IMR-90 (cell line): Measurements from ENCODE around the gene FLT1. TPM values are rescaled to one million over a fixed set of nuclear protein-coding genes. Genes with fewer than 3 reads are reported as not detected.

ENCODE experiments used
- ATAC-seq: fragments of 200-7000 bp; cut with Tn5 transposase; 2 replicates; pipeline ENCODE4 v1.9.1; 2020; ENCODE audit warnings: low read depth, mild to moderate bottlenecking, moderate library complexity
- BruUV-seq: library from RNA; stranded (reverse); fragments of 400-500 nt; replicated peaks from 2 replicates; lab custom pipeline; 2021; lab: Mats Ljungman, UMichigan
- CTCF ChIA-PET: fragments of 300-600 bp; formaldehyde crosslinking; extraction: SDS; loops from one replicate; lab custom pipeline; 2021; ENCODE audit warnings: antibody characterized with exemption; lab: Yijun Ruan, JAX
- POLR2A ChIA-PET: fragments of 300-600 bp; sonication (Branson Sonifier 250); formaldehyde crosslinking; loops from one replicate; lab custom pipeline; 2022; ENCODE audit warnings: antibody characterized with exemption; ENCODE audit not compliant: unreplicated experiment; lab: Charles Lee
- DNase-seq: peaks from one replicate; pipeline ENCODE4 v3.0.0; 2013
- H2AFZ ChIP-seq: replicated peaks from 2 replicates; pipeline ENCODE3; 2013; ENCODE audit warnings: low read length, mild to moderate bottlenecking; ENCODE audit not compliant: poor library complexity
- H2AK5ac ChIP-seq: 2 replicates; pipeline ENCODE4 v1.6.1; 2013; ENCODE audit warnings: low read depth, low read length, inconsistent platforms
- H2AK9ac ChIP-seq: replicated peaks from 2 replicates; pipeline ENCODE3; 2013; ENCODE audit warnings: mild to moderate bottlenecking, low read depth, low read length, moderate library complexity; ENCODE audit not compliant: poor library complexity
- H2BK120ac ChIP-seq: 2 replicates; pipeline ENCODE4 v1.6.1; 2013; ENCODE audit warnings: low read depth, low read length, inconsistent platforms
- H2BK15ac ChIP-seq: 3 replicates; pipeline ENCODE4 v1.6.1; 2013; ENCODE audit warnings: low read depth, low read length, inconsistent platforms
- H2BK20ac ChIP-seq: 2 replicates; pipeline ENCODE4 v1.6.1; 2013; ENCODE audit warnings: low read depth, mild to moderate bottlenecking, inconsistent platforms, low read length, moderate library complexity
- H2BK5ac ChIP-seq: 2 replicates; pipeline ENCODE4 v1.6.1; 2013; ENCODE audit warnings: mild to moderate bottlenecking, low read depth, low read length, inconsistent platforms; ENCODE audit not compliant: poor library complexity, severe bottlenecking
- H3K14ac ChIP-seq: replicated peaks from 2 replicates; pipeline ENCODE4 v1.6.1; 2013; ENCODE audit warnings: low read depth, low read length, inconsistent platforms
- H3K18ac ChIP-seq: 2 replicates; pipeline ENCODE4 v1.6.1; 2013; ENCODE audit warnings: low read depth, low read length, control low read depth
- H3K23ac ChIP-seq: 2 replicates; pipeline ENCODE4 v1.6.1; 2013; ENCODE audit warnings: low read depth, low read length, inconsistent platforms
- H3K27ac ChIP-seq: 2 replicates; pipeline ENCODE4 v1.5.1; 2013; ENCODE audit warnings: mild to moderate bottlenecking, control low read depth, low read length; ENCODE audit not compliant: insufficient read depth
- H3K27me3 ChIP-seq: 2 replicates; pipeline ENCODE4 v1.6.1; 2013; ENCODE audit warnings: low read length; ENCODE audit not compliant: control insufficient read depth, insufficient read depth
- H3K36me3 ChIP-seq: 2 replicates; pipeline ENCODE4 v1.6.1; 2013; ENCODE audit warnings: low read length, mixed read lengths; ENCODE audit not compliant: control insufficient read depth, insufficient read depth
- H3K4ac ChIP-seq: 2 replicates; pipeline ENCODE4 v1.6.1; 2013; ENCODE audit warnings: low read depth, low read length, inconsistent platforms
- H3K4me1 ChIP-seq: 2 replicates; pipeline ENCODE4 v1.6.1; 2013; ENCODE audit warnings: low read length, mixed read lengths; ENCODE audit not compliant: control insufficient read depth, insufficient read depth
- H3K4me2 ChIP-seq: 2 replicates; pipeline ENCODE4 v1.6.1; 2013; ENCODE audit warnings: low read depth, mild to moderate bottlenecking, control low read depth, low read length, moderate library complexity
- H3K4me3 ChIP-seq: 2 replicates; pipeline ENCODE4 v1.5.1; 2013; ENCODE audit warnings: low read depth, mild to moderate bottlenecking, control low read depth, low read length, moderate library complexity; ENCODE audit not compliant: insufficient read depth
- H3K56ac ChIP-seq: 2 replicates; pipeline ENCODE4 v1.6.1; 2013; ENCODE audit warnings: low read length, inconsistent platforms; ENCODE audit not compliant: insufficient read depth; ENCODE audit errors: extremely low read depth
- H3K79me1 ChIP-seq, 2 experiments: 2 replicates each; pipeline ENCODE4 v1.6.1; 2013; ENCODE audit warnings: low read length in 2 of 2, inconsistent platforms in 1 of 2, low read depth in 1 of 2
- H3K9ac ChIP-seq: 2 replicates; pipeline ENCODE4 v1.6.1; 2013; ENCODE audit warnings: low read depth, low read length, control low read depth
- H3K9me1 ChIP-seq: 2 replicates; pipeline ENCODE4 v1.6.1; 2013; ENCODE audit warnings: low read length, inconsistent platforms; ENCODE audit not compliant: insufficient read depth
- H3K9me3 ChIP-seq: 2 replicates; pipeline ENCODE4 v1.6.1; 2013; ENCODE audit warnings: low read length; ENCODE audit not compliant: control insufficient read depth, insufficient read depth
- H4K20me1 ChIP-seq: 2 replicates; pipeline ENCODE4 v1.6.1; 2013; ENCODE audit warnings: low read length, inconsistent platforms; ENCODE audit not compliant: insufficient read depth
- H4K5ac ChIP-seq: 2 replicates; pipeline ENCODE4 v1.6.1; 2013; ENCODE audit warnings: mild to moderate bottlenecking, low read depth, low read length, control low read depth
- H4K8ac ChIP-seq, 2 experiments: 2 replicates each; pipeline ENCODE4 v1.6.1; 2013; ENCODE audit warnings: low read depth in 2 of 2, low read length in 2 of 2, control low read depth in 1 of 2, inconsistent platforms in 1 of 2
- H4K91ac ChIP-seq: 2 replicates; pipeline ENCODE4 v1.6.1; 2013; ENCODE audit warnings: low read depth, low read length, inconsistent platforms; ENCODE audit not compliant: insufficient read depth
- CEBPB ChIP-seq: IDR thresholded peaks from 2 replicates; pipeline ENCODE4 v1.6.1; 2012; ENCODE audit warnings: low read depth, low read length, improper control_type of control experiment
- CHD1 ChIP-seq: IDR thresholded peaks from 2 replicates; pipeline ENCODE4 v1.6.1; 2012; ENCODE audit warnings: low read depth, low read length, improper control_type of control experiment
- MAFK ChIP-seq: IDR thresholded peaks from 2 replicates; pipeline ENCODE4 v1.6.1; 2012; ENCODE audit warnings: low read depth, low read length, improper control_type of control experiment
- POLR2A ChIP-seq: IDR thresholded peaks from 2 replicates; pipeline ENCODE4 v1.6.1; 2012; ENCODE audit warnings: mild to moderate bottlenecking, low read depth, low read length
- RAD21 ChIP-seq: IDR thresholded peaks from 2 replicates; pipeline ENCODE4 v1.6.1; 2012; ENCODE audit warnings: low read length, improper control_type of control experiment
- RCOR1 ChIP-seq: IDR thresholded peaks from 2 replicates; pipeline ENCODE4 v1.6.1; 2012; ENCODE audit warnings: mild to moderate bottlenecking, low read length, improper control_type of control experiment; ENCODE audit not compliant: insufficient replicate concordance
- RFX5 ChIP-seq: IDR thresholded peaks from 2 replicates; pipeline ENCODE4 v1.8.0; 2012; ENCODE audit warnings: low read depth, mild to moderate bottlenecking, low read length, moderate library complexity
- SMC3 ChIP-seq: fragments of 150-350 bp; IDR thresholded peaks from 2 replicates; pipeline ENCODE4 v1.6.1; 2016; ENCODE audit warnings: low read depth, mild to moderate bottlenecking, antibody characterized with exemption, low read length, moderate library complexity
- WGBS, 2 experiments: methylation state at CpG; one replicate each; pipeline versions ENCODE4 v1.1.5 to v1.1.7; 2013; ENCODE audit warnings: missing lambda C conversion rate in 2 of 2; ENCODE audit not compliant: insufficient read length in 1 of 2; ENCODE audit errors: extremely low coverage in 2 of 2; 5-methylcytosine and 5-hydroxymethylcytosine counted together
- dilution Hi-C: fragments of 300-500 bp; cut with HindIII; formaldehyde crosslinking; loops from one replicate; pipeline ENCODE4 v1.14.3; 2018; ENCODE audit warnings: low sequenced_read_pairs; ENCODE audit not compliant: unreplicated experiment
- in situ Hi-C: fragments of 300-500 bp; cut with MboI; formaldehyde crosslinking; loops from 3 replicates; pipeline ENCODE4 v1.14.3; 2019; ENCODE audit warnings: low sequenced_read_pairs, inconsistent platforms, mixed read lengths
- intact Hi-C: fragments of 100-400 bp; cut with micrococcal nuclease; formaldehyde crosslinking; loops from 2 replicates; pipeline ENCODE4 v1.10.0; 2022
- polyA plus RNA-seq, 3 experiments: library from polyadenylated mRNA; depleted of rRNA; stranded (reverse); fragments of >200 nt; gene quantifications; 2 replicates each; pipeline ENCODE4 v1.2.3, GENCODE V29; 2012; ENCODE audit warnings: low replicate concordance in 1 of 3
- total RNA-seq: library from RNA; depleted of rRNA; stranded (reverse); fragments of >200 nt; gene quantifications from 2 replicates; pipeline ENCODE4 v1.2.3, GENCODE V29; 2012
- TF ChIP-seq, protein P1 (sequence below): fragments of 150-350 bp; IDR thresholded peaks from 2 replicates; pipeline ENCODE4 v1.6.1; 2017; ENCODE audit warnings: mild to moderate bottlenecking, antibody characterized with exemption, low read length, low read depth

Gene FLT1
- total and polyA plus RNA-seq, 2 of the 4 experiments (the other 2 are of a cell fraction) = 4.5 to 10.4 TPM

DNA sequence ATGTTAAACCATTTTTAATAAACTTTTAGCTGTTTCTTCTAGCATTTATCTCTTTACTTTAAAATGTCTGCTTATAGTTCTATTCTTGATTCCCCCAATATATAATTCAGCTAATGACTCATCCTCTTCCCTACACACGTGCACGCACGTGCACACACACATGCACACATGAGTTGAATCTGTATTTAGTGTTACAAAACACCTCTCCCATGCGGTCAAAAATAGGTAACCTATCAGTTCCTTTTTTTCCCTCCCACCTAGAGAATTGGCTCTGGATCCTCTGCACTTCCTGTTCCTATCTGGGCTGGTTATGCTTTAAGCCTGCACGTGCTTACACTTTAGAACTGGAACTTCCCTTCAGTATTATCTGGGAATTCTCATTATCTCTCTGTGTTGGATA, 212.5 kb downstream of the FLT1 start:
- no peak overlapping the region for H2AK9ac ChIP-seq
- no peak overlapping the region for H3K14ac ChIP-seq
- no peak overlapping the region for H3K9ac ChIP-seq
- H2AK5ac ChIP-seq = no peak overlapping the region
- ATAC-seq = no peak
- no peak overlapping the region for H3K27ac ChIP-seq
- no peak overlapping the region for H3K4me3 ChIP-seq
- H3K36me3 ChIP-seq = peaks cover 11% of the 10 kb centered on the region
- H3K9me3 ChIP-seq = no peaks in the 10 kb centered on the region
- no peaks in the 10 kb centered on the region for H3K4me1 ChIP-seq
- POLR2A ChIA-PET = no interaction called here
- H3K27me3 ChIP-seq = no peaks in the 10 kb centered on the region
- no peak overlapping the region for H2BK120ac ChIP-seq
- H3K18ac ChIP-seq = no peak overlapping the region
- CTCF ChIA-PET = interaction anchor here (0.5 kb wide), 1 partner anchor 100 kb away, joined by 5 read pairs; no protein-coding TSS in a partner anchor
- no peaks in the 10 kb centered on the region for H4K20me1 ChIP-seq
- no peaks in the 10 kb centered on the region for H3K9me1 ChIP-seq
- in situ Hi-C loops = no loop called here
- dilution Hi-C loops = no loop called here
- no peak overlapping the region for H4K91ac ChIP-seq
- DNase-seq = no peak
- no peak overlapping the region for H2BK20ac ChIP-seq
- no peak for TF ChIP-seq CEBPB
- TF ChIP-seq RFX5 = no peak
- TF ChIP-seq RCOR1 = no peak
- TF ChIP-seq SMC3 = no peak
- TF ChIP-seq POLR2A = no peak
- no peak for TF ChIP-seq CHD1
- TF ChIP-seq RAD21 = no peak
- TF ChIP-seq, protein P1, sequence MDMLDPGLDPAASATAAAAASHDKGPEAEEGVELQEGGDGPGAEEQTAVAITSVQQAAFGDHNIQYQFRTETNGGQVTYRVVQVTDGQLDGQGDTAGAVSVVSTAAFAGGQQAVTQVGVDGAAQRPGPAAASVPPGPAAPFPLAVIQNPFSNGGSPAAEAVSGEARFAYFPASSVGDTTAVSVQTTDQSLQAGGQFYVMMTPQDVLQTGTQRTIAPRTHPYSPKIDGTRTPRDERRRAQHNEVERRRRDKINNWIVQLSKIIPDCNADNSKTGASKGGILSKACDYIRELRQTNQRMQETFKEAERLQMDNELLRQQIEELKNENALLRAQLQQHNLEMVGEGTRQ = no peak
- no peak for TF ChIP-seq MAFK
- H2BK5ac ChIP-seq = no peak overlapping the region
- H2BK15ac ChIP-seq = no peak overlapping the region
- intact Hi-C loops = loop anchor here (1.0 kb wide), 1 partner anchor 16 kb away; no protein-coding TSS in a partner anchor
- H3K4me2 ChIP-seq = no peak overlapping the region
- BruUV-seq = no TSS peak
- no CpG with 5 or more reads among the region's 5 CpGs for WGBS, 2 experiments
- no peak overlapping the region for H4K8ac ChIP-seq
- no peak overlapping the region for H3K4ac ChIP-seq
- no peak overlapping the region for H4K5ac ChIP-seq
- no peak overlapping the region for H3K56ac ChIP-seq
- H2AFZ ChIP-seq = no peak overlapping the region
- no peak overlapping the region for H3K23ac ChIP-seq
- peaks cover 0 to 6% of the 10 kb centered on the region in 2 experiments; a peak in 1 of 4 replicates for H3K79me1 ChIP-seq
